KOPT-K1 (cell line): Measurements from ENCODE around the gene FAM78B.

ENCODE experiments used
- H3K27ac ChIP-seq: fragments of 200-600 bp; sonication (generic); 2 replicates; pipeline ENCODE4 v1.5.1; 2016; ENCODE audit warnings: antibody characterized with exemption, mild to moderate bottlenecking, low read depth, low read length; ENCODE audit not compliant: poor library complexity, severe bottlenecking
- H3K36me3 ChIP-seq: fragments of 200-600 bp; sonication (generic); 2 replicates; pipeline ENCODE4 v1.5.1; 2017; ENCODE audit warnings: antibody characterized with exemption, mild to moderate bottlenecking, low read length, moderate library complexity; ENCODE audit not compliant: insufficient read depth
- H3K9me3 ChIP-seq: fragments of 200-600 bp; sonication (generic); 2 replicates; pipeline ENCODE4 v1.5.1; 2017; ENCODE audit warnings: antibody characterized with exemption, low read length, mild to moderate bottlenecking; ENCODE audit not compliant: insufficient read depth, poor library complexity, severe bottlenecking

The FAM78B gene

GRCh38 chr1:166080277-166080966 is 86.4 kb downstream of the FAM78B start:
- Histone ChIP-seq H3K36me3 (no peaks in the 10 kb centered on the region), H3K27ac (no peak overlapping the region), H3K9me3 (no peaks in the 10 kb centered on the region)

- Histone ChIP-seq H3K36me3 (no peaks in the 10 kb centered on the region), H3K9me3 (no peaks in the 10 kb centered on the region), H3K27ac (no peak overlapping the region)
These were observed 87.5 kb downstream of the FAM78B start for GRCh38 chr1:166079276-166079675.

GRCh38 chr1:166073489-166073888 is 93.3 kb downstream of the FAM78B start:
- Histone ChIP-seq H3K36me3 (no peaks in the 10 kb centered on the region), H3K27ac (no peak overlapping the region), H3K9me3 (no peaks in the 10 kb centered on the region)

DNA sequence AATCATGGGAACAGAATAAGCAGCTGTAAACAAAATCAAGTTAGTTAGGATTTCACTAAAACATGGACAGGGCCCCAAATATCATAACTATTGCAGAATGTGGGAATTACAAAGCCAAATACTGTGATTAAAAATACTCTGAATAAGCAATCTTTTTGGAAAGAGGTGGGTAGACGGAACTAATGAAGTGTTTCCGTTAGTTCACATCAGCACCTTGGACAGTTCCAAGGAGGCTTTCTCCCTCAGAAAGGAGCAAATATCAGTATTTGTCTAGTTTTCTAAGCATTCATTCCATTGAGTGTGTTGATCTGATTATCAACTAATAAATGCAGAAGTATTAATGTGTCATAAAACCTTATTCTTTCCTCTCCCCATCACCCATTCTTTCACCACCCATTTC is 97.4 kb downstream of the FAM78B start:
- Histone ChIP-seq H3K27ac (no peak overlapping the region), H3K36me3 (no peaks in the 10 kb centered on the region)

GRCh38 chr1:166066107-166066506 is 100.7 kb downstream of the FAM78B start:
- Histone ChIP-seq H3K36me3 (no peaks in the 10 kb centered on the region), H3K9me3 (no peaks in the 10 kb centered on the region)

More for the DNA sequence above, 97.4 kb downstream of the FAM78B start:
- no peaks in the 10 kb centered on the region for H3K9me3 ChIP-seq

GRCh38 chr1:166064951-166065350 is 101.8 kb downstream of the FAM78B start:
- H3K36me3 ChIP-seq = no peaks in the 10 kb centered on the region
- H3K27ac ChIP-seq = no peak overlapping the region

More at GRCh38 chr1:166066107-166066506, 100.7 kb downstream of the FAM78B start:
- H3K27ac ChIP-seq = no peak overlapping the region

DNA sequence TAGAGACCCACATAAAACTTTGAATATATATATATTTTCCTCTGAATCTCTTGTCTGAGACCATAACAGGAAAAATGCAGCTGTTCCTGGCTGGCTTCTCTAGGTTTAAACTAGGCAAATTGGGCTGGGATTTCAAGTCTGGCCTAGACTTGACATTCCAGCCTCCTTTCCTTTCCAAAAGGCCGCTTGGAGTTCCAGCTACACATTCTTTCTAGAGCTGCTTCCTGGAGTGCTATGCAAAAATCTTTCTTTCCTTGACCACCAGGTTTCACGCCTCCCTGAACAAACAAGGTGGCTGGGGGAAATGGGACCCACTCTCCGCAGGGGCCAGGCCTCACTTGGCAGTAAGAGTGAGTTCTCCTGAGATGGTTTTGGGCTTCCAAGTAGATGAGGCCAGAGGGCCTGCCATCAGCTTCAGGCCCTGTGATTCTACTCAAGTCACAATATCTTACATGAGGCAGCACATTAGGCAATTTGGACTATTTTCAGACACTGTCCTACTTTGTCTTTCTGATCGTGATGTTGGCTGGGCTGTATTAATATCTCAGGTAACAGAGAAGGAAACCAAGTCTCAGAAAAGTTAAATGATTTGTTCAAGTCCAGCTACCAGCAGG is 102.4 kb downstream of the FAM78B start:
- Histone ChIP-seq H3K9me3 (no peaks in the 10 kb centered on the region), H3K27ac (no peak overlapping the region), H3K36me3 (no peaks in the 10 kb centered on the region)

More at GRCh38 chr1:166064951-166065350, 101.8 kb downstream of the FAM78B start:
- no peaks in the 10 kb centered on the region for H3K9me3 ChIP-seq

DNA sequence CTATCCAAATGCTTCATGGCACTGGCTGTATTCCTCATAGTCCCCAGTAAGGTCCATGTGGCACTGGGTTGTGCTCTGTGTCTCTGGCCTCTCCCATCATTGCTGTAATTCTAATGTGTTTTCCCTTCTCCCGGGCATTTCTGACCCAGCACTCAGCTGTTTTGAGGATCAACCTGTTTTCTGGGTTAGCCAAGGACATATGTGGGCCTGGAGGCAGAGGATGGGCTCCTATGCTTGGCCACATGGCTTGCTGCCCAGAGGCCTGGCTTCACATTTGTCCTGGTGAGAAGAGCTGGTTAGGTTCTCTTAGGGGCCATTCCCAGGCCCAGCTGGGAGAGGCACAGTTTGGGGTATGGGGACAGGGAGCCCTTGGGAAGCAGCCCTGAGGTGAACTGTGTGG is 103.1 kb downstream of the FAM78B start:
- Histone ChIP-seq H3K9me3 (no peaks in the 10 kb centered on the region), H3K36me3 (no peaks in the 10 kb centered on the region)

GRCh38 chr1:166062421-166063070 is 104.3 kb downstream of the FAM78B start:
- Histone ChIP-seq H3K36me3 (no peaks in the 10 kb centered on the region), H3K27ac (no peak overlapping the region), H3K9me3 (no peaks in the 10 kb centered on the region)

More for the DNA sequence above, 103.1 kb downstream of the FAM78B start:
- H3K27ac ChIP-seq = no peak overlapping the region

- no peaks in the 10 kb centered on the region for H3K9me3 ChIP-seq
- H3K36me3 ChIP-seq = no peaks in the 10 kb centered on the region
These were observed 109.2 kb downstream of the FAM78B start for GRCh38 chr1:166057650-166058049.

GRCh38 chr1:166053395-166053794 is 113.4 kb downstream of the FAM78B start:
- H3K36me3 ChIP-seq = no peaks in the 10 kb centered on the region
- H3K9me3 ChIP-seq = no peaks in the 10 kb centered on the region
- no peak overlapping the region for H3K27ac ChIP-seq

More at GRCh38 chr1:166057650-166058049, 109.2 kb downstream of the FAM78B start:
- H3K27ac ChIP-seq = no peak overlapping the region

DNA sequence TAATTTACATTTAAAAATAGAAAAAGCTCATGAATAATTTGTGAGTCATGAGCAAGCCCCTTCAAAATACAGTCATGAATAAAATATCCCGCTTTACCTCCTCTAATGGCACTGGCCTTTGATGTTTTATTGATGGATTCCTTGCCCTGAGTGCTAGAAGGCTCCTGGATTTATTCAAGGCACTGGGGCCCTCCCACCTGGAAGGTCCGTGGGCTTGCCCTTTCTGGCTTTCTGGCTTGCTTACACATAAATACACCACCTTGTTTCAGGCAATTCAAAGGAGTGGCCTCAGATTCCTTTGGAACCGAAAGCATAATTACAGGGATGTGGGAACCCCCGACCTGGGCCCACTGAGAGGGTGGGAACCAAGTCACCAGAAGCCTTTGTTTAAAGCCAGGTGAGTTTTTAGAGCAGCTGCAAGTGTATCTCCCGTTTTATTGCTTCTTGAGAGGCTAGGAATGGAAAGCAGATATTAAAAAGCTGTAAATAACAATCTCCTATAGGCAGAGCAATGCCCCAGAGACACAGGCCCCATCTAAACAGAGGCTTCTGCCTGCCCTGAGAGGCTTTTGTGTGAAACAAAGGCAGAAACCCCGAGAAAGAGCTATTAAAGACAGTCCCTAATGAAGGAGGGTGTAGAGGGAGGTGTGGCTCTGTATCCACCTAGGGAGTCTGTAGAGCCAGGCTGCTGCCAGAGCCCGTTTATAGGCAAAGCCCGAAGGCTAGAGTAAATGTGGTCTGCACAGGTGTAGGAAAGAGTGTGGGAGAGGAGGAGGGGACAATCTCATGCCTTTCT is 126.4 kb downstream of the FAM78B start:
- H3K27ac ChIP-seq = no peak overlapping the region
- no peaks in the 10 kb centered on the region for H3K9me3 ChIP-seq
- no peaks in the 10 kb centered on the region for H3K36me3 ChIP-seq

DNA sequence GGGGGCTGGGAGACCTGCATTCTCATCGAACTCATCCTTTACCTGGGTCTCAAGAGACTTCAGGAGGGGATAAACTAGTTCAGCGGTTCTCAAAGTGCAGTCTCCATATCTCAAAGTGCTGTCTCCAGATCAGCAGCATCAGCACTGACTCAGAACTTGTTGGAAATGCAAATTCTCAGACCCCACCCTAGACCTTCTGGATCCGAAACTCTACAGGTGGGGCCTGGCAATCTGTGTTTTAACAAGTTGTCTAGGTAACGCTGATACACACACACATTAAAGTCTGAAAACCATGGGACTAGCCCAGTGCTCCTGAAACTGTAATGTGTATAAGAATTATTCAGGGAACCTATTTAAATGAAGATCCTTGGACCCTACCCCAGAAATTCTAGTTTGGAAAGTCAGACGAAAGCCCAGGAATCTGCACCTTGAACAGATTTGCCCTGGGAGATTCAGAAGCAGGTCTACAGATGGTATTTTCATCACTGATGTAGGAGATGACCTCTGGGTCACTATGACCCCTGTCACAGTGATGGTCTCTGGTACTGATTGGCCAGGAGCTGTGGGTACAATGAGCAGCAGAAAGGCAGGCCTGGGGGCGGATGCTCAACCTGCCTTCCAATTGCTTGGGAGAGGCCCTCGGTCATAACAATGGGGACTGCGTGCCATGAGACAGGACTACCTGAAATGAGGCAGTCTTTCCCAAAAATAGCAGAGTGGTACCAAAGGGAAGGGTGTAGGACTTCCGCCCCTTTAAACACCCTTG is 127.2 kb downstream of the FAM78B start:
- H3K9me3 ChIP-seq = no peaks in the 10 kb centered on the region
- H3K27ac ChIP-seq = no peak overlapping the region
- no peaks in the 10 kb centered on the region for H3K36me3 ChIP-seq

GRCh38 chr1:166036092-166036491 is 130.7 kb downstream of the FAM78B start:
- Histone ChIP-seq H3K9me3 (no peaks in the 10 kb centered on the region), H3K27ac (no peak overlapping the region), H3K36me3 (no peaks in the 10 kb centered on the region)
